K562 (cell line): ENCODE data around the gene GPHA2. TPM values are rescaled to one million over a fixed set of nuclear protein-coding genes. Genes with fewer than 3 reads are reported as not detected.

Experiments
- DDX20 ChIP-seq: fragments of 450-650 bp; IDR thresholded peaks from 2 replicates; pipeline ENCODE4 v1.6.1; 2016; ENCODE audit warnings: missing genetic modification characterization, low read depth, mild to moderate bottlenecking, missing compliant biosample characterization, moderate library complexity
- E2F5 ChIP-seq: sonication (generic); formaldehyde crosslinking; IDR thresholded peaks from 2 replicates; pipeline ENCODE4 v1.8.0; 2022; ENCODE audit warnings: mild to moderate bottlenecking, missing genetic modification reagents
- PPARD ChIP-seq: fragments of 250-450 bp; sonication (Bioruptor Pico); IDR thresholded peaks from 2 replicates; pipeline ENCODE4 v1.8.0; 2022; ENCODE audit warnings: inconsistent platforms, mild to moderate bottlenecking, moderate library complexity
- RCOR1 ChIP-seq, 2 experiments: IDR thresholded peaks; 2 replicates each; pipeline ENCODE4 v1.6.1; 2012; ENCODE audit warnings: low read depth in 2 of 2, low read length in 2 of 2, borderline replicate concordance in 1 of 2, improper control_type of control experiment in 1 of 2
- RERE ChIP-seq: sonication (generic); formaldehyde crosslinking; IDR thresholded peaks from 2 replicates; pipeline ENCODE4 v1.8.0; 2023; ENCODE audit warnings: missing genetic modification reagents, mild to moderate bottlenecking, borderline replicate concordance
- RREB1 ChIP-seq: fragments of 250-450 bp; sonication (Bioruptor Pico); IDR thresholded peaks from 2 replicates; pipeline ENCODE4 v1.4.0; 2020
- ZBED1 ChIP-seq: IDR thresholded peaks from 2 replicates; pipeline ENCODE4 v1.6.1; 2014
- ZNF592 ChIP-seq: fragments of 450-650 bp; IDR thresholded peaks from 2 replicates; pipeline ENCODE4 v1.6.1; 2017; ENCODE audit warnings: antibody characterized with exemption, mild to moderate bottlenecking
- polyA plus RNA-seq, 8 experiments: library from polyadenylated mRNA; depleted of rRNA in 4 of 8; stranded (reverse) in 5 of 8; unstranded in 3 of 8; fragments of >200 nt; fragmentation: Nextera tagmentation in 2 of 8; fragmentation: Illumina TruSeq in 1 of 8; extraction: Ambion mirVana in 2 of 8; extraction: Trizol in 1 of 8; gene quantifications; 2 replicates each; pipeline versions ENCODE4 v1.2.1 to v1.2.3, GENCODE V29; 2011 to 2014; ENCODE audit warnings: inconsistent platforms in 1 of 8, missing spikeins in 1 of 8
- total RNA-seq, 7 experiments: library from RNA; depleted of rRNA in 6 of 7; stranded (reverse); fragments of >200 nt in 6 of 7; fragmentation: Illumina TruSeq in 2 of 7; extraction: Trizol in 2 of 7; gene quantifications; 2 replicates each; pipeline versions ENCODE4 v1.2.1 to v1.2.3, GENCODE V29; 2011 to 2021; ENCODE audit warnings: low replicate concordance in 1 of 7

The GPHA2 gene
- total and polyA plus RNA-seq, 9 of the 15 experiments (the other 6 are each of a cell fraction or from before 2014, with no cell fraction given), result 0.17 to 0.22 TPM; not detected in 7

GRCh38 chr11:64894070-64894811 is 41.5 kb downstream of the GPHA2 start (continued):
- TF ChIP-seq ZBED1 (peak; percentile 57; the same call in 1 of the 2 replicates), E2F5 (no peak), RERE (CRISPR knock-in tag) (no peak), ZNF592 (peak; percentile 81), RREB1 (CRISPR knock-in tag) (0 out of 2 replicates have a peak, but pooled peaks have one; percentile 41), DDX20 (tag) (no peak), PPARD (CRISPR knock-in tag) (no peak), RCOR1 (IDR thresholded peaks at IDR 0.05; ENCODE audit: borderline replicate concordance in 1 of 2, low read depth in 2 of 2, low read length in 2 of 2) (0 out of 4 replicates have a peak, but pooled peaks of 1 of the 2 experiments have one; percentile 45)
